Measurements from ENCODE around the gene PPP1R37.

Gene PPP1R37

DNA sequence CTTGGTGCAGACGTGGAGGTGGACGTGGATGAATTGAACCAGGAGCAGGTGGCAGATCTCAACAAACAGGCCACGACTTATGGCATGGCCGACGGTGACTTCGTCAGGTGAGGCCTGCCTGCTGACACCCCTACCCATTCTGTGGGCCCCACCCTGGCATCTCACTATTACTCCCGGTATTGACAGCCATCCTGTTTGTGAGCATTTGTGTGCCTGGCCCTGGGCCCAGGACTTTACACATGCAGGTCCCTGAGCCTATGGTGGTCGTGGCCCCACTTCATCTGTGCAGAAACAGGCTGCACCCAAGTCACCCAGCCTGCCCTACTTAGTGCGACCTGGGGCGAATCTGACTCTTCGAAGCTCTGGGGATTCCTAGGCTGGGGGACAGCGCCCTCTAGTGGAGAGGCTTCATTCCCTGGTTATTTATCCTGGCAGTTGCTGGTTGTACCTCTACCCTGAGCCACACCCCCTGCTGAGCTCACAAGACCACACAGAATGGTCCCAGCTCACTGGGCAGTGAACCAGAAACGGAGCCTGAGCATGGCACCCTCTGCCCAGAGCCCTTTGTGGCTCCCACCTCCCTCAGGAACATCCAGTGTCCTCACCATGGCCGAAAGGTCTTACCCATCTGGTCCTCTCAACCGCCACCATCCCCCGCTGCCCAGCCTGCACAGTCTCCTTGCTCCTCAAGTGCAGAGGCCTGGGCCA, 33.6 kb upstream of the PPP1R37 start (continued):
- TF ChIP-seq, protein P1, sequence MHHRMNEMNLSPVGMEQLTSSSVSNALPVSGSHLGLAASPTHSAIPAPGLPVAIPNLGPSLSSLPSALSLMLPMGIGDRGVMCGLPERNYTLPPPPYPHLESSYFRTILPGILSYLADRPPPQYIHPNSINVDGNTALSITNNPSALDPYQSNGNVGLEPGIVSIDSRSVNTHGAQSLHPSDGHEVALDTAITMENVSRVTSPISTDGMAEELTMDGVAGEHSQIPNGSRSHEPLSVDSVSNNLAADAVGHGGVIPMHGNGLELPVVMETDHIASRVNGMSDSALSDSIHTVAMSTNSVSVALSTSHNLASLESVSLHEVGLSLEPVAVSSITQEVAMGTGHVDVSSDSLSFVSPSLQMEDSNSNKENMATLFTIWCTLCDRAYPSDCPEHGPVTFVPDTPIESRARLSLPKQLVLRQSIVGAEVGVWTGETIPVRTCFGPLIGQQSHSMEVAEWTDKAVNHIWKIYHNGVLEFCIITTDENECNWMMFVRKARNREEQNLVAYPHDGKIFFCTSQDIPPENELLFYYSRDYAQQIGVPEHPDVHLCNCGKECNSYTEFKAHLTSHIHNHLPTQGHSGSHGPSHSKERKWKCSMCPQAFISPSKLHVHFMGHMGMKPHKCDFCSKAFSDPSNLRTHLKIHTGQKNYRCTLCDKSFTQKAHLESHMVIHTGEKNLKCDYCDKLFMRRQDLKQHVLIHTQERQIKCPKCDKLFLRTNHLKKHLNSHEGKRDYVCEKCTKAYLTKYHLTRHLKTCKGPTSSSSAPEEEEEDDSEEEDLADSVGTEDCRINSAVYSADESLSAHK (tag by site-specific recombination; IDR thresholded peaks at IDR 0.05): no peak
- TF ChIP-seq ZNF292 (tag by site-specific recombination; IDR thresholded peaks at IDR 0.05; ENCODE audit: borderline replicate concordance, low read depth) (no peak), ZFP69B (tag by site-specific recombination; IDR thresholded peaks at IDR 0.05) (peak; percentile 94), GLIS1 (tag by site-specific recombination; IDR thresholded peaks at IDR 0.05) (peak; percentile 80), ZNF514 (tag by site-specific recombination; IDR thresholded peaks at IDR 0.05) (no peak), ZNF311 (tag by site-specific recombination; IDR thresholded peaks at IDR 0.05; ENCODE audit: borderline replicate concordance) (no peak), ZNF19 (tag by site-specific recombination; IDR thresholded peaks at IDR 0.05; ENCODE audit: low read depth) (no peak), ZNF23 (tag by site-specific recombination; IDR thresholded peaks at IDR 0.05; ENCODE audit: borderline replicate concordance) (no peak), ZNF558 (tag by site-specific recombination; IDR thresholded peaks at IDR 0.05) (no peak), ZNF76 (tag by site-specific recombination; IDR thresholded peaks at IDR 0.05; ENCODE audit: borderline replicate concordance, low read depth) (no peak), ZNF221 (tag by site-specific recombination; IDR thresholded peaks at IDR 0.05; ENCODE audit: borderline replicate concordance) (no peak), GLI2 (tag by site-specific recombination; IDR thresholded peaks at IDR 0.05; ENCODE audit: borderline replicate concordance, low read depth) (no peak), ZNF18 (tag by site-specific recombination; IDR thresholded peaks at IDR 0.05) (no peak), ZNF341 (tag by site-specific recombination; IDR thresholded peaks at IDR 0.05; ENCODE audit: low read depth) (no peak), ZNF157 (tag by site-specific recombination; IDR thresholded peaks at IDR 0.05) (no peak), ZNF792 (tag by site-specific recombination; IDR thresholded peaks at IDR 0.05) (no peak), ZNF248 (tag by site-specific recombination; IDR thresholded peaks at IDR 0.05) (no peak), PRDM1 (tag by site-specific recombination; IDR thresholded peaks at IDR 0.05) (no peak), ZSCAN16 (tag by site-specific recombination; IDR thresholded peaks at IDR 0.05) (no peak), ZNF239 (tag by site-specific recombination; IDR thresholded peaks at IDR 0.05) (no peak), ZBTB20 (tag by site-specific recombination; IDR thresholded peaks at IDR 0.05) (no peak), KLF8 (tag by site-specific recombination; IDR thresholded peaks at IDR 0.05) (peak; percentile 19; the same call in 1 of the 2 replicates), KLF9 (tag by site-specific recombination; IDR thresholded peaks at IDR 0.05; ENCODE audit: low read depth) (peak; percentile 87), ZNF133 (tag by site-specific recombination; IDR thresholded peaks at IDR 0.05) (no peak), ZFP37 (tag by site-specific recombination; IDR thresholded peaks at IDR 0.05) (no peak), ZXDB (tag by site-specific recombination; IDR thresholded peaks at IDR 0.05) (0 out of 2 replicates have a peak, but pooled peaks have one; percentile 16), YY2 (tag by site-specific recombination; IDR thresholded peaks at IDR 0.05) (no peak), ZNF24 (tag by site-specific recombination; IDR thresholded peaks at IDR 0.05) (no peak), ZNF140 (tag by site-specific recombination; IDR thresholded peaks at IDR 0.05) (no peak), ZNF654 (tag by site-specific recombination; IDR thresholded peaks at IDR 0.05; ENCODE audit: low read depth) (peak; percentile 72), ZNF837 (tag by site-specific recombination; IDR thresholded peaks at IDR 0.05) (no peak), ZFP3 (tag by site-specific recombination; IDR thresholded peaks at IDR 0.05; ENCODE audit: low read depth) (no peak)
- TF ChIP-seq, protein P2, sequence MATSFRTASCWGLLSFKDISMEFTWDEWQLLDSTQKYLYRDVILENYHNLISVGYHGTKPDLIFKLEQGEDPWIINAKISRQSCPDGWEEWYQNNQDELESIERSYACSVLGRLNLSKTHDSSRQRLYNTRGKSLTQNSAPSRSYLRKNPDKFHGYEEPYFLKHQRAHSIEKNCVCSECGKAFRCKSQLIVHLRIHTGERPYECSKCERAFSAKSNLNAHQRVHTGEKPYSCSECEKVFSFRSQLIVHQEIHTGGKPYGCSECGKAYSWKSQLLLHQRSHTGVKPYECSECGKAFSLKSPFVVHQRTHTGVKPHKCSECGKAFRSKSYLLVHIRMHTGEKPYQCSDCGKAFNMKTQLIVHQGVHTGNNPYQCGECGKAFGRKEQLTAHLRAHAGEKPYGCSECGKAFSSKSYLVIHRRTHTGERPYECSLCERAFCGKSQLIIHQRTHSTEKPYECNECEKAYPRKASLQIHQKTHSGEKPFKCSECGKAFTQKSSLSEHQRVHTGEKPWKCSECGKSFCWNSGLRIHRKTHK (tag by site-specific recombination; IDR thresholded peaks at IDR 0.05): no peak
- TF ChIP-seq, protein P3, sequence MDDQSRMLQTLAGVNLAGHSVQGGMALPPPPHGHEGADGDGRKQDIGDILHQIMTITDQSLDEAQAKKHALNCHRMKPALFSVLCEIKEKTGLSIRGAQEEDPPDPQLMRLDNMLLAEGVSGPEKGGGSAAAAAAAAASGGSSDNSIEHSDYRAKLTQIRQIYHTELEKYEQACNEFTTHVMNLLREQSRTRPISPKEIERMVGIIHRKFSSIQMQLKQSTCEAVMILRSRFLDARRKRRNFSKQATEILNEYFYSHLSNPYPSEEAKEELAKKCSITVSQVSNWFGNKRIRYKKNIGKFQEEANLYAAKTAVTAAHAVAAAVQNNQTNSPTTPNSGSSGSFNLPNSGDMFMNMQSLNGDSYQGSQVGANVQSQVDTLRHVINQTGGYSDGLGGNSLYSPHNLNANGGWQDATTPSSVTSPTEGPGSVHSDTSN (CRISPR knock-in tag; IDR thresholded peaks at IDR 0.05): no peak
- TF ChIP-seq, protein P4, sequence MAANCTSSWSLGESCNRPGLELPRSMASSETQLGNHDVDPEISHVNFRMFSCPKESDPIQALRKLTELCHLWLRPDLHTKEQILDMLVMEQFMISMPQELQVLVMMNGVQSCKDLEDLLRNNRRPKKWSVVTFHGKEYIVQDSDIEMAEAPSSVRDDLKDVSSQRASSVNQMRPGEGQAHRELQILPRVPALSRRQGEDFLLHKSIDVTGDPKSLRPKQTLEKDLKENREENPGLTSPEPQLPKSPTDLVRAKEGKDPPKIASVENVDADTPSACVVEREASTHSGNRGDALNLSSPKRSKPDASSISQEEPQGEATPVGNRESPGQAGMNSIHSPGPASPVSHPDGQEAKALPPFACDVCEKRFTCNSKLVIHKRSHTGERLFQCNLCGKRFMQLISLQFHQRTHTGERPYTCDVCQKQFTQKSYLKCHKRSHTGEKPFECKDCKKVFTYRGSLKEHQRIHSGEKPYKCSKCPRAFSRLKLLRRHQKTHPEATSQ (tag by site-specific recombination; IDR thresholded peaks at IDR 0.05): no peak

Data from HEK293 (cell line).